Neural cell (in vitro differentiated cells): ENCODE data around the gene CEP97.

Experiments
- TAF1 ChIP-seq: IDR thresholded peaks from 2 replicates; pipeline ENCODE4 v1.6.1; 2012; ENCODE audit warnings: low read depth
- TF ChIP-seq, protein P1 (sequence below): fragments of 450-650 bp; IDR thresholded peaks from 2 replicates; pipeline ENCODE4 v1.5.1; 2014; ENCODE audit warnings: antibody characterized with exemption, mild to moderate bottlenecking, moderate library complexity; ENCODE audit not compliant: poor library complexity, severe bottlenecking

DNA sequence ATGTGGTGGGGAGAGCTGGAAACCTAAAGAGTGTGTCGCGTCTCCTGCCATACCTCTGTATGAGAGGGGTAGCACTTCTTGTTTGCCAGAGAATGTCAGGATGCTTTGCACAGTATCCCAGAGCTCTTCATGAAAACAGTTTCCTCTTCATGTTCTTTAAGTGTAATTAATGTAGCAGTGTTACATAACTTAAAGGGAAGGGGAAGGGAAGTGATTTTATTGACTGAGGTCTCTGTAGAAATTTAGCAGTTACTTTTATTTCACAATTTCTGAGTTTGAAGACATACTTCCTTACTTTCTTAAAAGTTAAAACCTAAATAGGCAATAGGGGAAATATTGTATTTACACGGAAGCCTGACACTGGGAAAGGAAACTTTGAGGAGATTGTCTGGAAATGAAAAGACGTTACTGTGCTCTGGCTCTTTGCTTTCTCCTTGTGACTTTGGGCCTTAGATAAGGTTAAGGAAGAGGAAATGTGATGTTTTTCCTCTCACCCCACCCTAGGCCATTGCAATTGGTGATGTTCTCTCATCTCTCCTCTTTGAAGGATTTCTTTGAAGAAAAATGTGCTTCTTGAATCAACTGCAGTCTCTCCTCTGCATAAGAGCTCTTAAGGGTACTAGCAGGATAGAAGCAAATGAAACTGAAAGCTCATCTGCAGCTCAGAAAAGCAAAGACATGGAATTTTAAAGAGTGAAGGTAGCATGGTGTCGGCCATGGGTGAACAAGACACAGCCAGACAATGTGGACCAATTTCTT lies 60.6 kb downstream of the CEP97 start:
- TF ChIP-seq, protein P1, sequence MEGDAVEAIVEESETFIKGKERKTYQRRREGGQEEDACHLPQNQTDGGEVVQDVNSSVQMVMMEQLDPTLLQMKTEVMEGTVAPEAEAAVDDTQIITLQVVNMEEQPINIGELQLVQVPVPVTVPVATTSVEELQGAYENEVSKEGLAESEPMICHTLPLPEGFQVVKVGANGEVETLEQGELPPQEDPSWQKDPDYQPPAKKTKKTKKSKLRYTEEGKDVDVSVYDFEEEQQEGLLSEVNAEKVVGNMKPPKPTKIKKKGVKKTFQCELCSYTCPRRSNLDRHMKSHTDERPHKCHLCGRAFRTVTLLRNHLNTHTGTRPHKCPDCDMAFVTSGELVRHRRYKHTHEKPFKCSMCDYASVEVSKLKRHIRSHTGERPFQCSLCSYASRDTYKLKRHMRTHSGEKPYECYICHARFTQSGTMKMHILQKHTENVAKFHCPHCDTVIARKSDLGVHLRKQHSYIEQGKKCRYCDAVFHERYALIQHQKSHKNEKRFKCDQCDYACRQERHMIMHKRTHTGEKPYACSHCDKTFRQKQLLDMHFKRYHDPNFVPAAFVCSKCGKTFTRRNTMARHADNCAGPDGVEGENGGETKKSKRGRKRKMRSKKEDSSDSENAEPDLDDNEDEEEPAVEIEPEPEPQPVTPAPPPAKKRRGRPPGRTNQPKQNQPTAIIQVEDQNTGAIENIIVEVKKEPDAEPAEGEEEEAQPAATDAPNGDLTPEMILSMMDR: no peak
- TF ChIP-seq TAF1: no peak
